HEK293 (cell line): ENCODE measurements around the gene ERF.
A peak's percentile ranks its signal among the peaks of the same experiment; 100 is the strongest.

ENCODE experiments used
- BCL11B ChIP-seq: fragments of 450-650 bp; formaldehyde crosslinking; IDR thresholded peaks from 2 replicates; pipeline ENCODE4 v1.5.1; 2016; ENCODE audit warnings: low read depth, missing biosample characterization, missing genetic modification characterization
- GLI4 ChIP-seq: fragments of 450-650 bp; formaldehyde crosslinking; IDR thresholded peaks from 2 replicates; pipeline ENCODE4 v1.5.1; 2016; ENCODE audit warnings: missing biosample characterization, missing genetic modification characterization
- GLIS1 ChIP-seq: fragments of 450-650 bp; formaldehyde crosslinking; IDR thresholded peaks from 2 replicates; pipeline ENCODE4 v1.5.1; 2016; ENCODE audit warnings: missing biosample characterization, missing genetic modification characterization
- HIC1 ChIP-seq: fragments of 450-650 bp; formaldehyde crosslinking; IDR thresholded peaks from 2 replicates; pipeline ENCODE4 v1.5.1; 2016; ENCODE audit warnings: missing biosample characterization, missing genetic modification characterization
- OSR2 ChIP-seq: fragments of 450-650 bp; formaldehyde crosslinking; IDR thresholded peaks from 2 replicates; pipeline ENCODE4 v1.5.1; 2016; ENCODE audit warnings: missing biosample characterization, missing genetic modification characterization
- PATZ1 ChIP-seq: fragments of 450-650 bp; formaldehyde crosslinking; IDR thresholded peaks from 2 replicates; pipeline ENCODE4 v1.5.1; 2016; ENCODE audit warnings: missing biosample characterization, missing genetic modification characterization
- PRDM6 ChIP-seq: fragments of 450-650 bp; formaldehyde crosslinking; IDR thresholded peaks from 2 replicates; pipeline ENCODE4 v1.5.1; 2017; ENCODE audit warnings: missing biosample characterization, missing genetic modification characterization
- RBAK ChIP-seq: fragments of 450-650 bp; formaldehyde crosslinking; IDR thresholded peaks from 2 replicates; pipeline ENCODE4 v1.5.1; 2016; ENCODE audit warnings: missing biosample characterization, missing genetic modification characterization
- SP2 ChIP-seq: fragments of 450-650 bp; formaldehyde crosslinking; IDR thresholded peaks from 2 replicates; pipeline ENCODE4 v1.5.1; 2016; ENCODE audit warnings: missing biosample characterization, missing genetic modification characterization
- ZBTB1 ChIP-seq: fragments of 450-650 bp; formaldehyde crosslinking; IDR thresholded peaks from 2 replicates; pipeline ENCODE4 v1.5.1; 2016; ENCODE audit warnings: missing biosample characterization, missing genetic modification characterization
- ZBTB20 ChIP-seq: fragments of 450-650 bp; formaldehyde crosslinking; IDR thresholded peaks from 2 replicates; pipeline ENCODE4 v1.5.1; 2016; ENCODE audit warnings: missing biosample characterization, missing genetic modification characterization
- ZBTB26 ChIP-seq: fragments of 450-650 bp; formaldehyde crosslinking; optimal IDR thresholded peaks from 2 replicates; pipeline ENCODE3; 2016; ENCODE audit warnings: missing biosample characterization, mild to moderate bottlenecking, missing genetic modification characterization
- ZFP69B ChIP-seq: fragments of 450-650 bp; formaldehyde crosslinking; IDR thresholded peaks from 2 replicates; pipeline ENCODE4 v1.5.1; 2016; ENCODE audit warnings: missing biosample characterization, missing genetic modification characterization
- ZNF140 ChIP-seq: fragments of 450-650 bp; formaldehyde crosslinking; IDR thresholded peaks from 2 replicates; pipeline ENCODE4 v1.5.1; 2016; ENCODE audit warnings: missing biosample characterization, missing genetic modification characterization
- ZNF146 ChIP-seq: fragments of 450-650 bp; formaldehyde crosslinking; IDR thresholded peaks from 2 replicates; pipeline ENCODE4 v1.5.1; 2016; ENCODE audit warnings: missing biosample characterization, missing genetic modification characterization
- ZNF16 ChIP-seq: fragments of 450-650 bp; formaldehyde crosslinking; IDR thresholded peaks from 2 replicates; pipeline ENCODE4 v1.5.1; 2016; ENCODE audit warnings: low read depth, missing biosample characterization, missing genetic modification characterization
- ZNF423 ChIP-seq: fragments of 450-650 bp; formaldehyde crosslinking; IDR thresholded peaks from 2 replicates; pipeline ENCODE4 v1.5.1; 2016; ENCODE audit warnings: missing biosample characterization, missing genetic modification characterization
- ZNF521 ChIP-seq: fragments of 450-650 bp; formaldehyde crosslinking; IDR thresholded peaks from 2 replicates; pipeline ENCODE4 v1.5.1; 2017; ENCODE audit warnings: missing biosample characterization, mild to moderate bottlenecking, missing genetic modification characterization
- TF ChIP-seq, protein P1 (sequence below): fragments of 450-650 bp; formaldehyde crosslinking; IDR thresholded peaks from 2 replicates; pipeline ENCODE4 v1.5.1; 2016; ENCODE audit warnings: missing biosample characterization, missing genetic modification characterization
- TF ChIP-seq, protein P2 (sequence below): fragments of 450-650 bp; formaldehyde crosslinking; IDR thresholded peaks from 2 replicates; pipeline ENCODE4 v1.5.1; 2017; ENCODE audit warnings: missing biosample characterization, mild to moderate bottlenecking, missing genetic modification characterization, moderate library complexity
- TF ChIP-seq, protein P3 (sequence below): fragments of 450-650 bp; formaldehyde crosslinking; IDR thresholded peaks from 2 replicates; pipeline ENCODE4 v1.5.1; 2016; ENCODE audit warnings: missing biosample characterization, missing genetic modification characterization

The ERF gene

GRCh38 chr19:42270346-42271044 is 15.6 kb upstream of the ERF start (continued):
- TF ChIP-seq ZNF521 (tag by site-specific recombination) = no peak
- peak; percentile 98 for TF ChIP-seq ZNF423 (tag by site-specific recombination)
- TF ChIP-seq, protein P1, sequence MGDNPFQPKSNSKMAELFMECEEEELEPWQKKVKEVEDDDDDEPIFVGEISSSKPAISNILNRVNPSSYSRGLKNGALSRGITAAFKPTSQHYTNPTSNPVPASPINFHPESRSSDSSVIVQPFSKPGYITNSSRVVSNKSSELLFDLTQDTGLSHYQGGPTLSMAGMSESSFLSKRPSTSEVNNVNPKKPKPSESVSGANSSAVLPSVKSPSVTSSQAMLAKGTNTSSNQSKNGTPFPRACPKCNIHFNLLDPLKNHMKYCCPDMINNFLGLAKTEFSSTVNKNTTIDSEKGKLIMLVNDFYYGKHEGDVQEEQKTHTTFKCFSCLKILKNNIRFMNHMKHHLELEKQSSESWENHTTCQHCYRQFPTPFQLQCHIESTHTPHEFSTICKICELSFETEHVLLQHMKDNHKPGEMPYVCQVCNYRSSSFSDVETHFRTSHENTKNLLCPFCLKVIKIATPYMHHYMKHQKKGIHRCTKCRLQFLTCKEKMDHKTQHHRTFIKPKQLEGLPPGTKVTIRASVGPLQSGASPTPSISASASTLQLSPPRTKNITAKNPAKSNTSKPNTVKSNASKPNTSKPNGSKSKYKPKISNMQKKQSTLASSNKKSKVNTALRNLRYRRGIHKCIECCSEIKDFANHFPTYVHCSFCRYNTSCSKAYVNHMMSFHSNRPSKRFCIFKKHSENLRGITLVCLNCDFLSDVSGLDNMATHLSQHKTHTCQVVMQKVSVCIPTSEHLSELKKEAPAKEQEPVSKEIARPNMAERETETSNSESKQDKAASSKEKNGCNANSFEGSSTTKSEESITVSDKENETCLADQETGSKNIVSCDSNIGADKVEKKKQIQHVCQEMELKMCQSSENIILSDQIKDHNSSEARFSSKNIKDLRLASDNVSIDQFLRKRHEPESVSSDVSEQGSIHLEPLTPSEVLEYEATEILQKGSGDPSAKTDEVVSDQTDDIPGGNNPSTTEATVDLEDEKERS (tag by site-specific recombination) = no peak
- no peak for TF ChIP-seq ZNF16 (tag by site-specific recombination)
- TF ChIP-seq ZFP69B = no peak
- TF ChIP-seq SP2 (tag by site-specific recombination) = peak; percentile 42
- TF ChIP-seq PATZ1 = peak; percentile 32; the same call in 1 of the 2 replicates
- TF ChIP-seq ZNF140 (tag by site-specific recombination) = no peak
- no peak for TF ChIP-seq GLI4 (tag by site-specific recombination)
- TF ChIP-seq, protein P2, sequence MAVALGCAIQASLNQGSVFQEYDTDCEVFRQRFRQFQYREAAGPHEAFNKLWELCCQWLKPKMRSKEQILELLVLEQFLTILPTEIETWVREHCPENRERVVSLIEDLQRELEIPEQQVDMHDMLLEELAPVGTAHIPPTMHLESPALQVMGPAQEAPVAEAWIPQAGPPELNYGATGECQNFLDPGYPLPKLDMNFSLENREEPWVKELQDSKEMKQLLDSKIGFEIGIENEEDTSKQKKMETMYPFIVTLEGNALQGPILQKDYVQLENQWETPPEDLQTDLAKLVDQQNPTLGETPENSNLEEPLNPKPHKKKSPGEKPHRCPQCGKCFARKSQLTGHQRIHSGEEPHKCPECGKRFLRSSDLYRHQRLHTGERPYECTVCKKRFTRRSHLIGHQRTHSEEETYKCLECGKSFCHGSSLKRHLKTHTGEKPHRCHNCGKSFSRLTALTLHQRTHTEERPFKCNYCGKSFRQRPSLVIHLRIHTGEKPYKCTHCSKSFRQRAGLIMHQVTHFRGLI (tag by site-specific recombination) = peak; percentile 96
- 0 out of 2 replicates have a peak, but pooled peaks have one; percentile 19 for TF ChIP-seq OSR2 (tag by site-specific recombination)
- peak; percentile 47; the same call in 1 of the 2 replicates for TF ChIP-seq ZBTB20 (tag by site-specific recombination)
- TF ChIP-seq GLIS1 (tag by site-specific recombination) = no peak
- no peak for TF ChIP-seq ZNF146 (tag by site-specific recombination)
- TF ChIP-seq, protein P3, sequence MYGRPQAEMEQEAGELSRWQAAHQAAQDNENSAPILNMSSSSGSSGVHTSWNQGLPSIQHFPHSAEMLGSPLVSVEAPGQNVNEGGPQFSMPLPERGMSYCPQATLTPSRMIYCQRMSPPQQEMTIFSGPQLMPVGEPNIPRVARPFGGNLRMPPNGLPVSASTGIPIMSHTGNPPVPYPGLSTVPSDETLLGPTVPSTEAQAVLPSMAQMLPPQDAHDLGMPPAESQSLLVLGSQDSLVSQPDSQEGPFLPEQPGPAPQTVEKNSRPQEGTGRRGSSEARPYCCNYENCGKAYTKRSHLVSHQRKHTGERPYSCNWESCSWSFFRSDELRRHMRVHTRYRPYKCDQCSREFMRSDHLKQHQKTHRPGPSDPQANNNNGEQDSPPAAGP (tag by site-specific recombination) = no peak
- TF ChIP-seq PRDM6 (tag by site-specific recombination) = no peak
- TF ChIP-seq HIC1 (tag by site-specific recombination) = 0 out of 2 replicates have a peak, but pooled peaks have one; percentile 42
- peak; percentile 69 for TF ChIP-seq ZBTB26 (tag by site-specific recombination)
- TF ChIP-seq BCL11B = no peak
- TF ChIP-seq RBAK = no peak
- TF ChIP-seq ZBTB1 (tag by site-specific recombination) = no peak
